ENCODE results near the gene PFKL. TPM values are rescaled to one million over a fixed set of nuclear protein-coding genes. Genes with fewer than 3 reads are reported as not detected.

Gene PFKL
- total RNA-seq, 1 donor = 106 TPM

GRCh38 chr21:44291078-44291935 lies 8.5 kb upstream of the PFKL start:
- DNase-seq (ENCODE audit: low read depth) = no peak
- no peak for TF ChIP-seq CTCF (IDR thresholded peaks at IDR 0.05; ENCODE audit: insufficient read depth, low read depth, low read length)
- no peak overlapping the region for H3K4me3 ChIP-seq (ENCODE audit: low read depth, low read length)

- no peak for TF ChIP-seq CTCF (IDR thresholded peaks at IDR 0.05; ENCODE audit: insufficient read depth, low read depth, low read length)
- no peak overlapping the region for H3K4me3 ChIP-seq (ENCODE audit: low read depth, low read length)
- DNase-seq (ENCODE audit: low read depth) = no peak
These were observed 7.7 kb upstream of the PFKL start for GRCh38 chr21:44291936-44292811.

GRCh38 chr21:44292812-44293195 lies 7.0 kb upstream of the PFKL start:
- TF ChIP-seq CTCF (IDR thresholded peaks at IDR 0.05; ENCODE audit: insufficient read depth, low read depth, low read length) = no peak
- no peak for DNase-seq (ENCODE audit: low read depth)
- H3K4me3 ChIP-seq (ENCODE audit: low read depth, low read length) = no peak overlapping the region

GRCh38 chr21:44293551-44294231 lies 6.2 kb upstream of the PFKL start:
- H3K4me3 ChIP-seq (ENCODE audit: low read depth, low read length) = no peak overlapping the region
- no peak for TF ChIP-seq CTCF (IDR thresholded peaks at IDR 0.05; ENCODE audit: insufficient read depth, low read depth, low read length)
- DNase-seq (ENCODE audit: low read depth) = no peak

- no peak for DNase-seq (ENCODE audit: low read depth)
- no peak overlapping the region for H3K4me3 ChIP-seq (ENCODE audit: low read depth, low read length)
- TF ChIP-seq CTCF (IDR thresholded peaks at IDR 0.05; ENCODE audit: insufficient read depth, low read depth, low read length) = no peak
These were observed 5.3 kb upstream of the PFKL start for GRCh38 chr21:44294391-44295162.

GRCh38 chr21:44295163-44295573 lies 4.7 kb upstream of the PFKL start:
- no peak for TF ChIP-seq CTCF (IDR thresholded peaks at IDR 0.05; ENCODE audit: insufficient read depth, low read depth, low read length)
- no peak overlapping the region for H3K4me3 ChIP-seq (ENCODE audit: low read depth, low read length)
- DNase-seq (ENCODE audit: low read depth) = no peak

All from fibroblast of villous mesenchyme (primary cell).